HG03097 (cell line): ENCODE results near the gene TPBG.
"Not testable (repeated sequence)": the region's sequence is repeated elsewhere in the genome, so short reads cannot be mapped to it uniquely, and the experiment has no call there.

Source experiments
- ATAC-seq: cut with Tn5 transposase; IDR thresholded peaks from one replicate; pipeline ENCODE4 v1.9.1; 2021; ENCODE audit not compliant: unreplicated experiment, low FRiP score

The TPBG gene

GRCh38 chr6:82372656-82373055, 9.0 kb downstream of the TPBG start:
- no peak for ATAC-seq

DNA sequence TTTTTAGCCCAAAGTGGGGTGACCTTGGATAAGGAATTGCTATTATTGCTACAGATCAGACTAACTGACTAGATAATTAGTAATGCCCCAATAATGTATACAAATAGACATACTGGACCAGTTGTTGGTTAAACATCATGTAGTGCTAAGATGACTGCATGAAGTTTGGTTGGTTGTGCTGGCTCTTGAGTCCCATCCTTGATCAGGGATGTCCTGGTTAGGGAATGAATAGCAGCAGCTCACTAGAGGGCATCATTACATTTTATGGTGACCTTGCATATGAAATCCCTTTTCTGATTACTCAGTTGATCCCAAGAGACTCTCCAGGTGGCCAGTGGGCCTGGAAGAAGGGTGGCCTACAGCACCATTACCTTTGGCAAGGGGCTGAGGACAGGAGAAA, 10.9 kb downstream of the TPBG start:
- ATAC-seq = no peak

GRCh38 chr6:82376636-82377035, 13.0 kb downstream of the TPBG start:
- no peak for ATAC-seq

DNA sequence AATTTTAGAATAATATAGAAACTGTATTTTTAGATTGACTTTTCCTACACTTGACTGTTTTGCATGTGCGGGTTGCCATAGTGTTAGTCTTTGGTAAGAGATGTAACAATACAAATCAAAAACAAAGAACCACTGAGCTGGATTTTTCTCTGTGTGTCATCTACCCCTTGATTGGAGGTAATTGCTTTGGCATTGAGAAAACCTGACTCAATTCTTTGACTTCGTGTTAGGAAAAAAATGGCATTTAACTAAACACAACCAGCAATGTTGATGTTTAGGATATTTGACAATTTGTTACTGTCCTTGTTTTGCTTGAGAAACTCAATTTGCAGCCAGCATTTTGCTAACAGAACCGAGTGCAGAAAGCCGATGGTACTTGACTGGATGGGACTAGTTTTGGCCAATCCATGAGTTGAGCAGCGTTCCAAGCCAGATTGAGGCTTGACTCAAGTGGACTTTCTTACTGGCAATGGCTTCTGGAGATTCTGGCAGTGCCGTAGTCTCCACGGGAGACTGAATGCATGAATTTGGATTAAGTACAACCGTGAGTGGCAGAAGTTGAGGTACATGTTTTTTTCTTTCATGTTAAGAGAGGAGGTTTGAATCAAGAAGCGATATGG, 17.1 kb downstream of the TPBG start:
- ATAC-seq = no peak

- no peak for ATAC-seq
Observed at GRCh38 chr6:82381278-82381677, 17.7 kb downstream of the TPBG start.

GRCh38 chr6:82385102-82385501, 21.5 kb downstream of the TPBG start:
- no peak for ATAC-seq

DNA sequence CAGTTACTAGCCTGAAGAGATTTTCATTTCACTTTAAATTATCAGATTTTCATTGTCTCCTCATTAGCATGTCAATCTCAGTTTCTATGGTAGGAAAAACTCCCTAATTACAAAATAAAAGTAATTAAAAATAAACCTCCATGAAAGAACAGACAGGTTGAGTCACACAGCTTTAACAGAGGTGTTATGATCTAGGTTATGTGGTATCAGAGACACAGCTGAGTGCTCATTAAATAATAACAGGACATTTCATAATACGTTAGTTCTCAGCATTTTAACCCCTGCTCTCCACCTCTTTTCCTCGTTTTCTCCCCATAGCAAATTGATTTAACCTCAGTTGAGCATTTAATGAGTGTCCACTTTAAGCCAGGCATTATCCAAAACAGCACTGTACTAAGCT, 21.9 kb downstream of the TPBG start:
- no peak for ATAC-seq

DNA sequence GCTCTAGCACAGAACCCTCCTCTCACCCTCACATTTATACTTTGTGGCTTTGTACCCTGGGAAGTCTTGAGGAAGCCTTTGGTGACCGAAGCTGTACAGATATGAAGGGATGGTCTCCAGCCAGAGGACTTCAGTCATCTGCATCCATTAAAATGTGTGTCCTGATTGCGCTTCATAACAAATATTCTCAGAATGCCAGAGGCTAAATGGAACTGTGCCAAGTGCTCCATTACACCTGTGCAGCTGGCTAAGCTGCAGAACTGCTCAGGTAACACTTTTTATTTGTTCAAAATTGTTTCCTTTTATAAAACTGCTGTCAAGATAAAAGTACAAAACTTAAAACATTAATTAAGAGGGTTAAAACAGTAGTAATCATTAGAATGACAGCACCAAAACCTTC, 22.3 kb downstream of the TPBG start:
- ATAC-seq = no peak

DNA sequence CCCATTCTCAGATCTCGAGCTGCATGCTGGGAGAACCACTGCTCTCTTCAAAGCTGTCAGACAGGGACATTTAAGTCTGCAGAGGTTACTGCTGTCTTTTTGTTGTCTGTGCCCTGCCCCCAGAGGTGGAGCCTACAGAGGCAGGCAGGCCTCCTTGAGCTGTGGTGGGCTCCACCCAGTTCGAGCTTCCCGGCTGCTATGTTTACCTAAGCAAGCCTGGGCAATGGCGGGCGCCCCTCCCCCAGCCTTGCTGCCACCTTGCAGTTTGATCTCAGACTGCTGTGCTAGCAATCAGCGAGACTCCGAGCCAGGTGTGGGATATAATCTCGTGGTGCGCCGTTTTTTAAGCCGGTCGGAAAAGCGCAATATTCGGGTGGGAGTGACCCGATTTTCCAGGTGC, 31.2 kb downstream of the TPBG start:
- not testable (repeated sequence) for ATAC-seq

DNA sequence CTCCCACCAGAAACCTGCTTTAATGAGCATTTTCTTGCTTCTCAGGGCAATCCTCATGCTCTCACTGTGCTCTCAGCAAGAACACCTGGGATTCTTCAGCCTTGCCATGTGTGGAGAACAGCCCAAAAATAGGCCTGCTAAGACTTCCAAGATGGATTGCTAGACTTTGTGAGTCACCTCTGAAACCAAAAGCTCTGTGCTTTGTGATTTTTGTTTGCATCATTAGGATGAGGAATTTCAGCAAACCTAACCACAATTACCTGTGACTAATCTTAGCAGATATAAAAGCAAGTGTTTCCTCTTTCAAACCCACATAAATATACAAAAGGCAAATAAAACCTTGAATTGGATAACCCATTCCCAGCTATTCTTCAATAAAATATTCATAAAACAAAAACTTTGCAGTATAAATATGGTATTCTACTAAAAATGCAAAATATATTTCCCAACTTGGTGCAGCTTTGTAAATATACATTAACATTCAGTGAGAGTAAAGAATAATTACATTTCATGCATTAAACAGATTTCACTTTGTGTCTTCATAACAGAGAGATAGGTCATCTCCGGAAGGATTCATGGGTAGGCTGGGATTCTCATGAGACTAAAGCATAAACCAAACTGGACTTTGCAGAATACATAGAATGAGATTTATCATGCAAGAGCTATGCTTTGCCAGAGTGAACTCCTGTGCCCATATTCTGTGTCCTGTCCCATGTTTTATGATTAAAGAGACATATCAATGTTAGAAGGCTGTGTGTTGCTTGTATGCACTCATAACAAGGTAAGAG, 33.5 kb downstream of the TPBG start:
- no peak for ATAC-seq

DNA sequence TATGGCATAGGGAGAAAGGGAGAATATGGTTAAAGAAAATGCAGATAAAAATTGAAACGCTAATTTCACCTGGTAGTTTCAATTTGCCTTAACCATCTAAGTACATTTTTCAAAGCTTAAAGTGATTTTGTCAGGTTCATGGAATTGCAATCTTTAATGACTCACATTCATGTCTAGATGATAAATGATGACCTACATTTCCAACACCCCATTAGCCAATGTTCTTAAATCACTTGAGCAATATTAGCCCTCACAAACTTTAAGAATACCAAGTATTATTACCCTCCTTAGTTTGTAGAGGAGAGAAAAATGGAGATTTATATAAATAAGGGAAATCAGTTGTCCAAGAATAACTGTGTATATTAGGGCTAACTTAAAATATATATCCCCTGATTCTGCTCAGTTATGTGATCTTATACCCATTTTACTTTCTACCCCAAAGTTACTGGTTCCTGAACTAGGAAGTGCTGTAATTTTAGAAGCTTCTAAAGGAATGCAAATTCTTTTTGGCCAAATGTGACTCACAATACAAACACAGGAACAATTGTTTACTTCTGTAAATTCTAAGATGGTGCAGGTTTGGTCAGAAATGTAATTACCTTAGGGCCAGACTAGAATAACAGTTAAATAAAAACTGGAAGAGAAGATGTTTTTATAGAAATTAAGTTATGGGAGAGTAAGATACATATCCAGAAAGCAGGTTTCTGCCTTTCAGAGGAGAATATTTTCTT, 34.5 kb downstream of the TPBG start:
- no peak for ATAC-seq

DNA sequence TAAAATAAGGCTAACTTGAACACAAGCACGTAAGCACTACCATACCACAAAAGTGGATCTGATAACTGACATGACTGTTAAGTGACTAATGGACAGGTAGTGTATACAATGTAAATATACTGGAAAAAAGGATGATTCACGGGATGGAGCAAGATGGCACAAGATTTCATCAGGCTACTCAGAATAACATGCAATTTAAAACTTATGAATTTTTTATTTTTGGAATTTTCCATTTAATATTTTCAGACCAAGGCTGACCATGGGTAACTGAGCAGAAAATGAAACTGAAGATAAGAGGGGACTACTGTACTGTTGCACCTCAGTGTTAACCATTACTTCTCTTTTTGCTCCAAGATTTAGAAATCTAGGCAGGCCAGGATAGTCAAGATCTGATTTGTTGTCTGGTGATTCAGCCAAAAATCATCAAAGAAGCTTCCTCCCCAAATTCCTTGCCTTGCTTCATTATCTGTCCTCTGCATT, 45.4 kb downstream of the TPBG start:
- ATAC-seq = no peak

DNA sequence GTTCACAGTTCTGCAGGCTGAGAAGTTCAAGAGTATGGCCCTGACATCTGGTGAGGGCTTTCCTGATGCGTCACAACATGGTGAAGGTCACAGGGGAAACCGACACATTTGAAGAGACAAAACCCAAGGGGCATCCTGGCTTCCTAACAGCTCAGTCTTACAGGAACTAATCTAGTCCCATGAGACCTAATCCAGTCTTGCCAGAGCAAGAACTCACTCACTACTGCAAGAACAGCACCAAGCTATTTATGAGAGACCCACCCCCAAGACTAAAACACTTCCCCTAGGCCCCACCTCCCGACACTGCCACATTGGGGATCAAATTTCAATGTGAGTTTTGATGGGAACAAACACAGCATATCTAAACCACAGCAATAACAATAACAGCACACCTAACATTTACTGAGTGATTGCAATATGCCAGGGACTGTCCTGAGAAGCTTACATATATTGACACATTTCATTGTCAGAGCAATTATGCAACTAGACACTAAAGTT, 46.6 kb downstream of the TPBG start:
- ATAC-seq = no peak

DNA sequence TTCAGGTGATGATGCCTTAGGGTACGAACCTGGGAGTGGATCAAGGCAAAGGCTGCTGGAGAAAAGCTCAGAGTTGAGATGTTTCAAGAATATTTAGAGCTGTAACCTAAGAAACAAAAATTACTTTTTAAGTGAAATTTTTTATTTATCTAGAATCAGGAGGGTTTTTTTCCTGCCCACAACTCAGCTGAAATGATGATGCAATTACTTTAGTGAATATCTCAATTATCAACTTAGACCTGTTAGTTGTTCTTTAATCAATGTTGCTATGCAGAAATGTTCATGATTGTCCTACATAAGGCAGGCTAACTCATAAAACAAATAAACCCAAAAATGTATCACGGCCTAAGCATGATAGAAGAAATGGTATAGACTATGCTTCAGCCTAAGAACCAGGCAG, 50.3 kb downstream of the TPBG start:
- no peak for ATAC-seq

GRCh38 chr6:82415820-82416219, 52.2 kb downstream of the TPBG start:
- no peak for ATAC-seq

- no peak for ATAC-seq
Observed at GRCh38 chr6:82416346-82416745, 52.7 kb downstream of the TPBG start.
